Thoracic aorta (tissue), 2 donors: Measurements from ENCODE around the gene MSI2. TPM values are rescaled to one million over a fixed set of nuclear protein-coding genes. Genes with fewer than 3 reads are reported as not detected.

Source experiments
- ATAC-seq: fragments of 150-250 bp; one replicate; pipeline ENCODE4 v1.8.0; 2017; ENCODE audit warnings: low read depth; ENCODE audit not compliant: insufficient number of reproducible peaks, low FRiP score
- DNase-seq: peaks from one replicate; pipeline ENCODE4 v3.0.0-alpha.2; 2020; ENCODE audit warnings: low spot score
- H3K27ac ChIP-seq, 2 donors: fragments of 200-600 bp; sonication (generic); 1 replicate in 1 of 2; 2 replicates in 1 of 2; pipeline ENCODE4 v1.5.1; 2016; ENCODE audit warnings: mild to moderate bottlenecking in 2 of 2, moderate library complexity in 2 of 2
- H3K27me3 ChIP-seq: fragments of 200-600 bp; sonication (generic); replicated peaks from 2 replicates; pipeline ENCODE4 v1.6.0; 2016; ENCODE audit warnings: mild to moderate bottlenecking; ENCODE audit not compliant: insufficient read depth
- H3K36me3 ChIP-seq: fragments of 200-600 bp; sonication (generic); one replicate; pipeline ENCODE4 v1.5.1; 2016
- H3K4me1 ChIP-seq, 2 donors: fragments of 200-600 bp; sonication (generic); 1 replicate in 1 of 2; 2 replicates in 1 of 2; pipeline versions ENCODE4 v1.5.1 to v1.6.0; 2016; ENCODE audit warnings: low read depth in 2 of 2, mild to moderate bottlenecking in 1 of 2; ENCODE audit not compliant: control insufficient read depth in 1 of 2
- H3K4me3 ChIP-seq: fragments of 200-600 bp; sonication (generic); 2 replicates; pipeline ENCODE4 v1.5.1; 2016; ENCODE audit warnings: mild to moderate bottlenecking
- H3K9me3 ChIP-seq: fragments of 200-600 bp; sonication (generic); 2 replicates; pipeline ENCODE4 v1.5.1; 2016
- total RNA-seq, 2 donors: library from RNA; depleted of rRNA; stranded (reverse); fragments of >200 nt; gene quantifications; one replicate each; pipeline versions ENCODE4 v1.1.0 to v1.2.3, GENCODE V29; 2016
- TF ChIP-seq, protein P1 (sequence below): fragments of 200-600 bp; sonication (generic); IDR thresholded peaks from one replicate; pipeline ENCODE4 v1.5.1; 2019; ENCODE audit warnings: antibody characterized with exemption

The MSI2 gene
- total RNA-seq, 2 donors from 2014 or later, result 32.1 to 46.2 TPM

DNA sequence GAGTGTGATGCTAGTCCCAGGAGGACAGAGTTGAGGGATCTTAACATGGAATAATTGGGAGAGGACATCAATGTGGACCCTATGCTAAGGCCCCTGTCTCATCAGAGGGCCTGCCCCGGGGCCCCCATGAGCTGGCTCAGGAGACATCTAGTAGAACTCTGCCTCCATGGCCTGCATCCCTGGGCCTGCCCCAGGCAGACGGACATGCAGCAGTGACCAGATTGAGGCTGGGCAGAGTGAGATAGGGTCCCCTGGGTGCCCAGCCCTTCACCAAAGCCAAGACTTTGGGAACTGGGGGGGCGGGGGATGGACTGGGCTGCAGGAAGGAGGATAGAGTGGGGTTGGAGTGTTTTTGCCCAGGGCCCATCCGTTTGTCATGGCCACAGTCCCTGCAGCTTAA is 373.6 kb downstream of the MSI2 start:
- no peak for DNase-seq
- Histone ChIP-seq H3K36me3 (no peaks in the 10 kb centered on the region), H3K27me3 (no peaks in the 10 kb centered on the region), H3K4me1 (no peaks in the 10 kb centered on the region), H3K27ac (no peak overlapping the region), H3K9me3 (no peaks in the 10 kb centered on the region), H3K4me3 (no peak overlapping the region)
- ATAC-seq, result no peak
- TF ChIP-seq, protein P1, sequence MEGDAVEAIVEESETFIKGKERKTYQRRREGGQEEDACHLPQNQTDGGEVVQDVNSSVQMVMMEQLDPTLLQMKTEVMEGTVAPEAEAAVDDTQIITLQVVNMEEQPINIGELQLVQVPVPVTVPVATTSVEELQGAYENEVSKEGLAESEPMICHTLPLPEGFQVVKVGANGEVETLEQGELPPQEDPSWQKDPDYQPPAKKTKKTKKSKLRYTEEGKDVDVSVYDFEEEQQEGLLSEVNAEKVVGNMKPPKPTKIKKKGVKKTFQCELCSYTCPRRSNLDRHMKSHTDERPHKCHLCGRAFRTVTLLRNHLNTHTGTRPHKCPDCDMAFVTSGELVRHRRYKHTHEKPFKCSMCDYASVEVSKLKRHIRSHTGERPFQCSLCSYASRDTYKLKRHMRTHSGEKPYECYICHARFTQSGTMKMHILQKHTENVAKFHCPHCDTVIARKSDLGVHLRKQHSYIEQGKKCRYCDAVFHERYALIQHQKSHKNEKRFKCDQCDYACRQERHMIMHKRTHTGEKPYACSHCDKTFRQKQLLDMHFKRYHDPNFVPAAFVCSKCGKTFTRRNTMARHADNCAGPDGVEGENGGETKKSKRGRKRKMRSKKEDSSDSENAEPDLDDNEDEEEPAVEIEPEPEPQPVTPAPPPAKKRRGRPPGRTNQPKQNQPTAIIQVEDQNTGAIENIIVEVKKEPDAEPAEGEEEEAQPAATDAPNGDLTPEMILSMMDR, result no peak

DNA sequence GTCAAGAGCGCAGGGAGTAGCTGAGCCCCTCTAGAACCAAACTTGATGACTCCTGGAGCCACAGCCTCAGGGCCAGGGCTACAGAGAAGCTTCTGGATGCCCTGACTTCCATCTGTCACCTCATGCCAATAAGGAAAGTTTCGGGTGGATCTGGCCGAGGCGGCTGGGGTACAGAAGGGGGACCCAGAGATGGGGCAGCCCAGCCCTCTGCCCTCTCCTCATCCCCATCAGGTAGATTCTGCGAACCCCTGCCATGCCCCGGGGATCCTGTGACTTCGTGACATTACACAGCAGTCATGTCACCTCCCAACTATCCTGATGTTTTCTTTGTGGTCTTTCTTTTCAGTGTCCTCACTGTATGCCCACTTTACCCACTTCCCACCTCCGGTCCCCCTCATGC is 374.4 kb downstream of the MSI2 start:
- H3K27ac ChIP-seq, result no peak overlapping the region
- no peaks in the 10 kb centered on the region for H3K27me3 ChIP-seq
- no peak overlapping the region for H3K4me3 ChIP-seq
- DNase-seq, result no peak
- H3K9me3 ChIP-seq, result no peaks in the 10 kb centered on the region
- H3K4me1 ChIP-seq, result no peaks in the 10 kb centered on the region
- H3K36me3 ChIP-seq, result no peaks in the 10 kb centered on the region
- TF ChIP-seq, protein P1, result no peak
- no peak for ATAC-seq

DNA sequence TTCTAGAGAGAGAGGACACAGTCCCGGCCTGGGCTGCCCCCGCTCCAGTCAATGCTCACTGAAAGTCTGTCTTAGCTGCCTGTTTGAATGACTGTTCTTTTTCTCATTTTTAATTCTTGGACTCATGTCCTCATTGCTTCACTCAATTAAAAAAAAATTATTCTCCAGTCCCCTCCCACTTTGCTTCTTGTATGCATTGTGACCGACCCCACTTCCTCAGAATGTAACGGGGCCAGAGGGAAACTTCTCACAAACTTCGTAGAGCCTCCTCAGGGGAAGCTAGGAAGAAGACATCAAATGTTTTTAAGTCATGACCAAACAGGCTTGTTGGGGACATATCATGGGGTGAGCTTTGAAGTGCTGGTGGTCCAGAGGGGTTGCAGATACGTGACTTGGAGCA is 375.5 kb downstream of the MSI2 start:
- Histone ChIP-seq H3K27me3 (no peaks in the 10 kb centered on the region), H3K36me3 (no peaks in the 10 kb centered on the region), H3K4me1 (no peaks in the 10 kb centered on the region), H3K27ac (no peak overlapping the region), H3K9me3 (no peaks in the 10 kb centered on the region), H3K4me3 (no peak overlapping the region)
- TF ChIP-seq, protein P1, result no peak
- ATAC-seq (no peak), DNase-seq (no peak)

DNA sequence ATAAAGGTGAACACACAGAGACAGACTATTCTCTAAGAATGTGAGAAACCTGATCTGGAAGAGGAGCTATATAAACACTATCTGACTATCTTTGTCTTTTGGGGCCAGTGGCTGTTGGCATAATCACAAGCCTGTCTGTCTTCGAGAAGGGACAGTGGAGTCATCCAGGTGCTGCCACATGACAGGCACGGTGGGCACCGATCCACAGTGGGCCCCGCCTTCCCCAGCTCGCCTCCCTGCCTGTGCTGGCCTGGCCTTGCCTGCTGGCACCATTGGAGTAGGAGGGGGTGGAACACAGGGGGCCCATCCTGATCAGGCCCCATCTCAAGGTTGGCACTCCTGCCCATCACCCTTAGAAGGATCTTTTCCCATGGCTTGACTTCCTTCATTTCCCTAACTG is 376.0 kb downstream of the MSI2 start:
- ATAC-seq, result no peak
- no peak overlapping the region for H3K4me3 ChIP-seq
- H3K9me3 ChIP-seq, result no peaks in the 10 kb centered on the region
- no peaks in the 10 kb centered on the region for H3K27me3 ChIP-seq
- TF ChIP-seq, protein P1, result no peak
- H3K27ac ChIP-seq, result no peak overlapping the region
- no peaks in the 10 kb centered on the region for H3K36me3 ChIP-seq
- no peak for DNase-seq
- no peaks in the 10 kb centered on the region for H3K4me1 ChIP-seq

DNA sequence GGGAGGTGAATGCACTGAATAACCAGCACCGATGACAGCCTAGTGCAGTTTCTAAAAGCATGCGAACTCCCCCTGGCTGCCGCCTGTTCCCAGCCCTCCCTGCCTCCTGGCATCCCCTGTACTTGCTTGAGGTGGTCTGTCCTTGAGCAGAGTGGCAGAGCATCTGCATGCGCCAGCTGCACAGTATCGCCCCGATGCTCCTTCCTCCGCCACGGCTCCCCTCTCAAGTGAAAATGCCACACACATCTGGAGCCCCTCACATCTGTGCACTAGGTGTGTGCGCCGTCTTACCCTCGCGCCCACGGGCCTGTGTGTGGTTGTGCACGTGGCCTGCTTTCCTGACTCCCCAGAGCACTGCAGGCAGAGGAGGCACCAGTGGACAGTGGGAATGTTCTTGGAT is 376.9 kb downstream of the MSI2 start:
- no peak for DNase-seq
- no peak for ATAC-seq
- no peaks in the 10 kb centered on the region for H3K9me3 ChIP-seq
- H3K4me1 ChIP-seq, result no peaks in the 10 kb centered on the region
- no peak overlapping the region for H3K4me3 ChIP-seq
- TF ChIP-seq, protein P1, result no peak
- H3K27ac ChIP-seq, result no peak overlapping the region
- no peaks in the 10 kb centered on the region for H3K27me3 ChIP-seq
- no peaks in the 10 kb centered on the region for H3K36me3 ChIP-seq
